Activated B cell treated with CpG ODN at 0.5 μM for 24 hours (primary cell): Measurements from ENCODE around the gene PDGFRA. TPM values are rescaled to one million over a fixed set of nuclear protein-coding genes. Genes with fewer than 3 reads are reported as not detected.
"Not testable (repeated sequence)": the region's sequence is repeated elsewhere in the genome, so short reads cannot be mapped to it uniquely, and the experiment has no call there.

Experiments
- ATAC-seq: fragments of 200-7000 bp; cut with Tn5 transposase; one replicate; pipeline ENCODE4 v1.10.0; 2021; ENCODE audit warnings: low read depth, mild to moderate bottlenecking, moderate library complexity
- CTCF ChIA-PET: fragments of 350-600 bp; sonication (Branson Sonifier 250); formaldehyde crosslinking; loops from one replicate; lab custom pipeline; 2021; ENCODE audit warnings: antibody characterized with exemption; lab: Charles Lee
- POLR2A ChIA-PET: fragments of 350-600 bp; sonication (Branson Sonifier 250); formaldehyde crosslinking; loops from one replicate; lab custom pipeline; 2021; ENCODE audit warnings: antibody characterized with exemption; lab: Charles Lee
- DNase-seq: peaks from one replicate; pipeline ENCODE4 v3.0.0; 2022
- H3K27ac Mint-ChIP-seq: one replicate; pipeline ENCODE4 v1.8.0; 2020; ENCODE audit warnings: mixed read lengths
- H3K27me3 Mint-ChIP-seq: one replicate; pipeline ENCODE4 v1.8.0; 2021; ENCODE audit warnings: mixed read lengths
- H3K36me3 Mint-ChIP-seq: one replicate; pipeline ENCODE4 v1.8.0; 2021; ENCODE audit warnings: low read depth, mixed read lengths
- H3K4me1 Mint-ChIP-seq: one replicate; pipeline ENCODE4 v1.8.0; 2021; ENCODE audit warnings: mixed read lengths
- H3K4me3 Mint-ChIP-seq: one replicate; pipeline ENCODE4 v1.8.0; 2020; ENCODE audit warnings: mild to moderate bottlenecking, mixed read lengths
- H3K9me3 Mint-ChIP-seq: one replicate; pipeline ENCODE4 v1.8.0; 2020; ENCODE audit warnings: mixed read lengths
- intact Hi-C: fragments of 100-400 bp; cut with micrococcal nuclease; formaldehyde crosslinking; loops from one replicate; pipeline ENCODE4 v1.15.1; 2024
- total RNA-seq: library from RNA; stranded (reverse); gene quantifications from 2 replicates; pipeline ENCODE4 v1.2.3, GENCODE V29; 2022
- TF ChIP-seq, protein P1 (sequence below): fragments of 200-600 bp; IDR thresholded peaks from one replicate; pipeline ENCODE4 v1.8.0; 2022; ENCODE audit warnings: antibody characterized with exemption, mild to moderate bottlenecking

The PDGFRA gene
- total RNA-seq, 1 donor from 2014 or later, result not detected

DNA sequence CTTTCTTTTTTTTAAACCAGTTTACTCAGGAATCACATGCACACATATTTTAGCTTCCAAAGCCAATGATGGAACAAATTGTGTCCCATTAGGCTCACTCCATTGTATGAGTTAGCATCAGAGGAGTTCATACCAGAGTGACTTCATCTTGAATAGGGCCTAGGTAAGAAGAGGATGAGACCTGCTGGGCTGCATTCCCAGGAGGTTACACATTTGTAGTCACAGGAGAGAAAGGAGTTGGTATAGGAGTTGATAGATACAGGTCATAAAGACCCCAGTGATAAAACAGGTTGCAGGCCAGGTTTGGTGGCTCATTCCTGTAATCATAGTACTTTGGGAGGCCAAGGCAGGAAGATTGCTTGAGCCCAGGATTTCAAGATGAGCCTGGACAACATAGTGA lies 9.3 kb downstream of the PDGFRA start:
- intact Hi-C loops, result no loop called here
- Mint-ChIP-seq H3K36me3 (no peaks in the 10 kb centered on the region), H3K4me3 (no peak overlapping the region), H3K27me3 (peaks cover 33% of the 10 kb centered on the region), H3K27ac (no peak overlapping the region), H3K9me3 (peaks cover 2% of the 10 kb centered on the region), H3K4me1 (peaks cover 6% of the 10 kb centered on the region)
- TF ChIP-seq, protein P1, sequence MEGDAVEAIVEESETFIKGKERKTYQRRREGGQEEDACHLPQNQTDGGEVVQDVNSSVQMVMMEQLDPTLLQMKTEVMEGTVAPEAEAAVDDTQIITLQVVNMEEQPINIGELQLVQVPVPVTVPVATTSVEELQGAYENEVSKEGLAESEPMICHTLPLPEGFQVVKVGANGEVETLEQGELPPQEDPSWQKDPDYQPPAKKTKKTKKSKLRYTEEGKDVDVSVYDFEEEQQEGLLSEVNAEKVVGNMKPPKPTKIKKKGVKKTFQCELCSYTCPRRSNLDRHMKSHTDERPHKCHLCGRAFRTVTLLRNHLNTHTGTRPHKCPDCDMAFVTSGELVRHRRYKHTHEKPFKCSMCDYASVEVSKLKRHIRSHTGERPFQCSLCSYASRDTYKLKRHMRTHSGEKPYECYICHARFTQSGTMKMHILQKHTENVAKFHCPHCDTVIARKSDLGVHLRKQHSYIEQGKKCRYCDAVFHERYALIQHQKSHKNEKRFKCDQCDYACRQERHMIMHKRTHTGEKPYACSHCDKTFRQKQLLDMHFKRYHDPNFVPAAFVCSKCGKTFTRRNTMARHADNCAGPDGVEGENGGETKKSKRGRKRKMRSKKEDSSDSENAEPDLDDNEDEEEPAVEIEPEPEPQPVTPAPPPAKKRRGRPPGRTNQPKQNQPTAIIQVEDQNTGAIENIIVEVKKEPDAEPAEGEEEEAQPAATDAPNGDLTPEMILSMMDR, result no peak
- ChIA-PET POLR2A (no interaction called here), CTCF (no interaction called here)
- no peak for ATAC-seq
- no peak for DNase-seq

- intact Hi-C loops, H3K9me3 Mint-ChIP-seq, CTCF ChIA-PET, ATAC-seq, H3K4me1 Mint-ChIP-seq, H3K36me3 Mint-ChIP-seq, H3K4me3 Mint-ChIP-seq, H3K27ac Mint-ChIP-seq, DNase-seq, POLR2A ChIA-PET: not testable (repeated sequence)
- peaks cover 26% of the 10 kb centered on the region for H3K27me3 Mint-ChIP-seq
Observed at GRCh38 chr4:54241268-54241823, 12.3 kb downstream of the PDGFRA start.

DNA sequence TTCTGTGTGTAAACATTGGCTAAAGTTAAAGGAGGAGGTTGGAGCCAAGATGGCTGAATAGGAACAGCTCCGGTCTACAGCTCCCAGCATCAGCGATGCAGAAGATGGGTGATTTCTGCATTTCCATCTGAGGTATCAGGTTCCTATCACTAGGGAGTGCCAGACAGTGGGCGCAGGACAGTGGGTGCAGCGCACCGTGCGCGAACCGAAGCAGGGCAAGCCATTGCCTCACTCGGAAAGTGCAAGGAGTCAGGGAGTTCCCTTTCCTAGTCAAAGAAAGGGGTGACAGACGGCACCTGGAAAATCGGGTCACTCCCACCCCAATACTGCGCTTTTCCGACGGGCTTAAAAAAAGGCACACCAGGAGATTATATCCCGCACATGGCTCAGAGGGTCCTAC lies 14.4 kb downstream of the PDGFRA start:
- H3K27ac Mint-ChIP-seq, H3K4me3 Mint-ChIP-seq, H3K9me3 Mint-ChIP-seq, ATAC-seq, intact Hi-C loops, H3K4me1 Mint-ChIP-seq, DNase-seq, POLR2A ChIA-PET, H3K36me3 Mint-ChIP-seq, CTCF ChIA-PET: not testable (repeated sequence)
- H3K27me3 Mint-ChIP-seq, result peaks cover 11% of the 10 kb centered on the region

DNA sequence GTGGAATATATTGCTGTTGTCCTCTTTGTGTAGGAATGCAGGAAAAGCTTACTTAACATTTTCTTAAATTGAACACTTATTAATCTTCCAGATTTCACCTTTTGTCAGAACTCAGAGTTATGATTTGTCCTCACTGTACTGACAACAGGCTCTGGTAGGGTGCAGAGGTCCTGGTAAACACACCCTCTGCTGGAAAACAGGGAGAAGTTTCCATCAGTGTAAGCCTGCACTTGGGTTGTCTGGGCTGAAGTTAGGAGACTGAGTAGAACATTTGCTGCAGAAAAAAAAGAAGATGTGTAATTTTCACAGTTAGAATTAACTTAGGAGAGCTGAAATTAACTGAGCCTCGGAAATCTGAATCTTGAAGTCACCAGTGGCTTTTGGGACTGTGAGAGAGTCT lies 23.2 kb downstream of the PDGFRA start:
- H3K27ac Mint-ChIP-seq, H3K9me3 Mint-ChIP-seq, intact Hi-C loops, H3K4me1 Mint-ChIP-seq, ATAC-seq, POLR2A ChIA-PET, H3K36me3 Mint-ChIP-seq, H3K27me3 Mint-ChIP-seq, H3K4me3 Mint-ChIP-seq, CTCF ChIA-PET, DNase-seq: not testable (repeated sequence)

GRCh38 chr4:54254116-54254914 lies 25.2 kb downstream of the PDGFRA start:
- Mint-ChIP-seq H3K27ac (no peak overlapping the region), H3K4me3 (no peak overlapping the region), H3K27me3 (peaks cover 10% of the 10 kb centered on the region), H3K9me3 (peaks cover 7% of the 10 kb centered on the region), H3K4me1 (no peaks in the 10 kb centered on the region), H3K36me3 (no peaks in the 10 kb centered on the region)
- ChIA-PET CTCF (no interaction called here), POLR2A (no interaction called here)
- intact Hi-C loops, result no loop called here
- DNase-seq (no peak), ATAC-seq (no peak)
- TF ChIP-seq, protein P1, result no peak

GRCh38 chr4:54254915-54255246 lies 25.8 kb downstream of the PDGFRA start:
- H3K27ac Mint-ChIP-seq, result no peak overlapping the region
- TF ChIP-seq, protein P1, result no peak
- H3K36me3 Mint-ChIP-seq, result no peaks in the 10 kb centered on the region
- intact Hi-C loops, result no loop called here
- no peak for ATAC-seq
- no peaks in the 10 kb centered on the region for H3K4me1 Mint-ChIP-seq
- ChIA-PET POLR2A (no interaction called here), CTCF (no interaction called here)
- H3K27me3 Mint-ChIP-seq, result peaks cover 10% of the 10 kb centered on the region
- H3K4me3 Mint-ChIP-seq, result no peak overlapping the region
- no peak for DNase-seq
- H3K9me3 Mint-ChIP-seq, result peaks cover 7% of the 10 kb centered on the region
